ENCODE data around the gene KLF6.

- TF ChIP-seq CTCF (IDR thresholded peaks at IDR 0.05; ENCODE audit: low read length) (no peak), EZH2 (IDR thresholded peaks at IDR 0.05; ENCODE audit: borderline replicate concordance, low read length) (no peak)
These were observed 30.1 kb downstream of the KLF6 start for GRCh38 chr10:3754727-3755439.

Measured in OCI-LY1 (cell line).